ENCODE data around the gene NR1D2.

NR1D2 gene

DNA sequence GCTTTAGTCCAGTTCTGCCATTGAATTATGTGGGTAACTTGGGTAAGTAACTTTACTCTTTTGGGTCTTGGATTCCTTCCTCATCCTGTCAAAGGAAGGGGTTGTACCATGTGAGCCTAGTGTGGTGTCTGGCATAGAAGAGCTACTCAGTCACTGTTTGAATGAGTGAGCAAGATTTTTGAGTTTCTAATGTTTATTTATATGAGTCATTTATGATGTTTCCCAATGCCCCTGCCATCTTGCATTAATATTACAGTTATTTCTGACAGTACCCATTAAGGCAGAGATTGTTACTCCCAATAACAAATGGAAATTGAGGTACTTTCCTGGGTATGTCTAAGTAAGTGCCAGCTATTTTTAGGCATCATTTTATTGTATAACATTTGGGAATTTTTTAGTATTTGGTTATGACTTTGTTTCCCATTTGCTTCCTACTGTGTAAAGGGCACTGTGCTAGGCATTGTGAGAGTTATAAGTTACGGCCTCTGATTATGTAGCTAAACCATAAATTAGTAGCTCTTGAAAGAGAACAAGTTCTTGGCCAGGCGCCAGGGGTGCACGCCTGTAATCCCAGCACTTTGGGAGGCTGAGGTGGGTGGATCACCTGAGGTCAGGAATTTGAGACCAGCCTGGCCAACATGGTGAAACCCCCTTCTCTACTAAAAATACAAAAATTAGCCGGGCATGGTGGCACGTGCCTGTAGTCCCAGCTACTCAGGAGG, 23.5 kb downstream of the NR1D2 start:
- Histone ChIP-seq H3K4me2 (ENCODE audit: low read length) (peak overlapping the region; percentile 2), H3K27me3 (ENCODE audit: control insufficient read depth, insufficient read depth, low read length) (no peaks in the 10 kb centered on the region), H3K4me3 (ENCODE audit: low read length) (no peak overlapping the region), H3K9me3 (replicated peaks; ENCODE audit: low read length) (no peaks in the 10 kb centered on the region), H3K9ac (ENCODE audit: low read depth, low read length) (no peak overlapping the region), H3K36me3 (ENCODE audit: insufficient read depth, low read length) (peaks cover 3% of the 10 kb centered on the region), H3K4me1 (ENCODE audit: control insufficient read depth, insufficient read depth, low read length) (peaks cover 23% of the 10 kb centered on the region)

DNA sequence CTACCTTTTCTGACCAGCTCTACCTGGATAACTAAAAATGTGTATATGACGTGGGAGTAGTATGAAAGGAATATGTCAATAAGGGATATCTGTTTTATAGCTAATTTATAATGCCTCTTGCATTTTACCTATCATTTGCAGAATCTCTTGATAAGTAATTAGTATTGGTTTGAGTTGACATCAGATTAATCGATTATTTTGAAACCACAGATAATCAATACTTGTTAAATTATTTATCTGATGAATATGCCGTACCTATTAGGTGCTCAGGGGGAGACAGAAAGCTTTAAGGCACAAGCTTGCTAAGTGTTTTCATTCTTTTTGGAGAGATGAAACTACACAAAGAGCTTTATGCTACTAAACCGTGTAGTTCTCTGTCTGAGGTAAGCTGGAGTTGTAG, 24.3 kb downstream of the NR1D2 start:
- H3K36me3 ChIP-seq (ENCODE audit: insufficient read depth, low read length), result peaks cover 3% of the 10 kb centered on the region

DNA sequence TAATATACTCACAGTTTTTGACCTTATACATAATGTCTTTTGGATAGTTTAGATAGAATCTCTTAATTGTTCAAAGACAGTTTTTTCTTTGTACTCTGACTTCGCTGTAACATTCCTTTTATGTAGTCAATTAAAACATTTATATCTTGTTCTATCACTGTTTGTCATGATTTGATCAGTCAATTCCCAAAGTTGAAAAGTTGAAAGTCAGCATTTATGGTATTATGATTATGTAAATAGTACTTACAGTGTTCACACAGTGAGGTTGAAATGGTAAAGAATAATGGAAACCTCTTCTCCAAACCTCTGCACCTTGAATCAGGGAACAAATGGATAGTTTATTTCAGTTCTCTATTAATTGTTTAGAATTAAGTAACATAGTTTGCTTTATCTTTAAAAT, 26.6 kb downstream of the NR1D2 start:
- no peak overlapping the region for H3K4me2 ChIP-seq (ENCODE audit: low read length)
- peaks cover 13% of the 10 kb centered on the region for H3K4me1 ChIP-seq (ENCODE audit: control insufficient read depth, insufficient read depth, low read length)
- H3K27me3 ChIP-seq (ENCODE audit: control insufficient read depth, insufficient read depth, low read length), result no peaks in the 10 kb centered on the region
- no peak overlapping the region for H3K9ac ChIP-seq (ENCODE audit: low read depth, low read length)
- no peak overlapping the region for H3K4me3 ChIP-seq (ENCODE audit: low read length)
- H3K9me3 ChIP-seq (replicated peaks; ENCODE audit: low read length), result no peaks in the 10 kb centered on the region
- H3K36me3 ChIP-seq (ENCODE audit: insufficient read depth, low read length), result peaks cover 7% of the 10 kb centered on the region

More for the DNA sequence above, 24.3 kb downstream of the NR1D2 start:
- no peak overlapping the region for H3K9ac ChIP-seq (ENCODE audit: low read depth, low read length)
- no peaks in the 10 kb centered on the region for H3K9me3 ChIP-seq (replicated peaks; ENCODE audit: low read length)
- H3K27me3 ChIP-seq (ENCODE audit: control insufficient read depth, insufficient read depth, low read length), result no peaks in the 10 kb centered on the region
- no peak overlapping the region for H3K4me3 ChIP-seq (ENCODE audit: low read length)
- peaks cover 20% of the 10 kb centered on the region for H3K4me1 ChIP-seq (ENCODE audit: control insufficient read depth, insufficient read depth, low read length)
- no peak overlapping the region for H3K4me2 ChIP-seq (ENCODE audit: low read length)

DNA sequence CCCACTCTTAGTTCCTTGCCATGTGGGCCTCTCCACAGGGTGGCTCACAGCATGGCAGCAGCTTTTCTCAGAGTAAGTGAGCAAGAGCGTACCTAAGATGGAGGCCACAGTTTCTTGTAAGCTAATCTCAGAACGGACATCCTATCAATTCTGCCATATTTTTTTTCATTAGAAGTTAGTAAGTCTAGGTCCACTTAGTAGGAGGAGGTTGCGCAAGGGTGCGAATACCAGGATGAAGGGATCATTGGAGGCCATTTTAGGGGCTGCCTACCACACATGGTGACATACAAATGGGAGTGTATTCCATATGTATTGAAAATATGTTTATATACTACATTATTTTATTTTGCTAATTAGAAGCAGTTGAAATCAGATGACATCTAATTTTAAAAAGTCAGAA, 31.5 kb downstream of the NR1D2 start:
- Histone ChIP-seq H3K36me3 (ENCODE audit: insufficient read depth, low read length) (peaks cover 15% of the 10 kb centered on the region), H3K4me3 (ENCODE audit: low read length) (no peak overlapping the region), H3K4me1 (ENCODE audit: control insufficient read depth, insufficient read depth, low read length) (peaks cover 18% of the 10 kb centered on the region), H3K27me3 (ENCODE audit: control insufficient read depth, insufficient read depth, low read length) (no peaks in the 10 kb centered on the region), H3K4me2 (ENCODE audit: low read length) (no peak overlapping the region), H3K9me3 (replicated peaks; ENCODE audit: low read length) (no peaks in the 10 kb centered on the region), H3K9ac (ENCODE audit: low read depth, low read length) (no peak overlapping the region)

DNA sequence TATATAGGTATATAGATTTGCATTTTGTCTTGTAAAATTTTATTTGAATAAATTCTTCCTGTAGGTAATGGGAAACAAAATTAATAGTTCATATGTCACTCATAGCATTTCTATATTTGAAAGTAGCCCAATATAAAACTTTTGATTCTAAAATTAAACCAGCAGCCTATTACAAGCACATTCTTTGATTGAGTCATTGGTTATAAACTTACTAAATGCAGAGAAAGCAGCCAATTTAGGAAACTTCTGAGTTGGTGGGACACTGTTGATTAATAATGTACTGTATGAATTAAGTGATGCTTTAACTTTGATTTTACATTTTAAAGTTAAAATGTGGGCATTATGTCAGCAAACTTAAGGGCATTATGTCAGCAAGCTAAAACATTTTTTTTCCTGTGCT, 34.5 kb downstream of the NR1D2 start:
- peaks cover 18% of the 10 kb centered on the region for H3K4me1 ChIP-seq (ENCODE audit: control insufficient read depth, insufficient read depth, low read length)
- H3K36me3 ChIP-seq (ENCODE audit: insufficient read depth, low read length), result peaks cover 12% of the 10 kb centered on the region
- no peaks in the 10 kb centered on the region for H3K9me3 ChIP-seq (replicated peaks; ENCODE audit: low read length)
- no peak overlapping the region for H3K9ac ChIP-seq (ENCODE audit: low read depth, low read length)
- H3K4me3 ChIP-seq (ENCODE audit: low read length), result no peak overlapping the region
- H3K27me3 ChIP-seq (ENCODE audit: control insufficient read depth, insufficient read depth, low read length), result no peaks in the 10 kb centered on the region
- H3K4me2 ChIP-seq (ENCODE audit: low read length), result no peak overlapping the region

DNA sequence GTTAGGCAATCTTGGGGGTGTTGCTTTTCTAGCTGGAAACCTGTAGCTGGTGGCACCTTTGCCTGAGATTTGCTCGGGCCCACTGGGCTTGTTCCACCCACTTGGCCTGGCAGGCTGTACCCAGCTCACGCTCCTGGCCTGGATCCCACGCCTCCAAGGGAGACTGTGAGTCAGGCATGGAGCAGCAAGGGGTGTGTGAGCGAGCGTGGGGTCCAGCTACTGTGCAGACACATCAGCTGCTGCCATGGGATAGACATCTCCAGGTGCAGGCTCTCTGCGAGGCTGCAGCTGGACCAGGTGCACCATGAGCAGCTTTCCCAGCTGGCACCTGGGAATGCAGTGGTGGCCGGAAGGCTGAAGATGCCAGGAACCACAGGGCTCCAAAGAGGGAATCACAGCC, 36.0 kb downstream of the NR1D2 start:
- Histone ChIP-seq H3K4me2 (ENCODE audit: low read length) (no peak overlapping the region), H3K27me3 (ENCODE audit: control insufficient read depth, insufficient read depth, low read length) (no peaks in the 10 kb centered on the region), H3K9me3 (replicated peaks; ENCODE audit: low read length) (no peaks in the 10 kb centered on the region), H3K4me3 (ENCODE audit: low read length) (no peak overlapping the region), H3K4me1 (ENCODE audit: control insufficient read depth, insufficient read depth, low read length) (peaks cover 18% of the 10 kb centered on the region), H3K9ac (ENCODE audit: low read depth, low read length) (no peak overlapping the region), H3K36me3 (ENCODE audit: insufficient read depth, low read length) (peaks cover 10% of the 10 kb centered on the region)

DNA sequence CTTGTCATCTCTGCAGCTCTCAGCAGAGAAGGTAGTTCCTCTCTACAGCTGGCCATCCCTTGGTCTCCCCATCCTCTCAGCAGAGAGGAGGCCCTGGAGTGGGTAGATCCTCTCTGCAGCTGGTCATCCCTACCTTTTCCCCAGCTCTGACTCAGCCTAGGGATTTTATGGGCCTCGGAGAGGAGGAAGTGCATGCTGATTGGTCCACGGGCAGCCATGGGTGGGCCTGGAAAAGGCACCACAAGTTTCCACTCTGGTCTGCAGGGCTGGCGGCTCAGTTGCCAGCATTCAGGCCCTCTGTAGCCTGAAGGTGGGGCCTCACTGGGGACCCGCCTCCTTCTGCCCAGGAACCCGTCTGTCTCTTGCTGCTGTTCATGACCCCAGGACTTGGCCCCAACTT, 36.9 kb downstream of the NR1D2 start:
- H3K9me3 ChIP-seq (replicated peaks; ENCODE audit: low read length), result no peaks in the 10 kb centered on the region
- H3K27me3 ChIP-seq (ENCODE audit: control insufficient read depth, insufficient read depth, low read length), result no peaks in the 10 kb centered on the region
- H3K4me3 ChIP-seq (ENCODE audit: low read length), result no peak overlapping the region
- peaks cover 18% of the 10 kb centered on the region for H3K4me1 ChIP-seq (ENCODE audit: control insufficient read depth, insufficient read depth, low read length)
- peaks cover 8% of the 10 kb centered on the region for H3K36me3 ChIP-seq (ENCODE audit: insufficient read depth, low read length)
- no peak overlapping the region for H3K9ac ChIP-seq (ENCODE audit: low read depth, low read length)
- H3K4me2 ChIP-seq (ENCODE audit: low read length), result no peak overlapping the region

DNA sequence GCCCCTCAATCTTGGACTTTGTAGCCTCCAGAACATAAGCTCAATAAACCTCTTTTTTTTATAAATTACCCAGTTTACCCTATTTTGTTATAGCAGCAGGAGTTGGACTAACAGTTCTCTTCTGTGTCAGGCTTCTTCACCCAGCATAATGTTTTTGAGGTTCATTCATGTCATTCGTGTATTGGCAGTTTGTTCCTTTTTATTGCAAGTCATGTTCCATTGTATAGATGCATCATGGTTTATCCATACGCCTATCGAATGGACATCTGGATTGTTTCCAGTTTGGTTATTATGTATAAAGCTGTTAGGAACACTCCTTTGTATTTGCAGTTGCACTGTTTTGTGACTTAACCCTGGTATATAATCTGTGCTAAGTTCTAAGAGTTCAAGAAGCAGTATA, 39.8 kb downstream of the NR1D2 start:
- Histone ChIP-seq H3K27me3 (ENCODE audit: control insufficient read depth, insufficient read depth, low read length) (no peaks in the 10 kb centered on the region), H3K9ac (ENCODE audit: low read depth, low read length) (no peak overlapping the region), H3K9me3 (replicated peaks; ENCODE audit: low read length) (no peaks in the 10 kb centered on the region), H3K4me1 (ENCODE audit: control insufficient read depth, insufficient read depth, low read length) (peaks cover 9% of the 10 kb centered on the region), H3K36me3 (ENCODE audit: insufficient read depth, low read length) (no peaks in the 10 kb centered on the region), H3K4me2 (ENCODE audit: low read length) (no peak overlapping the region), H3K4me3 (ENCODE audit: low read length) (no peak overlapping the region)

DNA sequence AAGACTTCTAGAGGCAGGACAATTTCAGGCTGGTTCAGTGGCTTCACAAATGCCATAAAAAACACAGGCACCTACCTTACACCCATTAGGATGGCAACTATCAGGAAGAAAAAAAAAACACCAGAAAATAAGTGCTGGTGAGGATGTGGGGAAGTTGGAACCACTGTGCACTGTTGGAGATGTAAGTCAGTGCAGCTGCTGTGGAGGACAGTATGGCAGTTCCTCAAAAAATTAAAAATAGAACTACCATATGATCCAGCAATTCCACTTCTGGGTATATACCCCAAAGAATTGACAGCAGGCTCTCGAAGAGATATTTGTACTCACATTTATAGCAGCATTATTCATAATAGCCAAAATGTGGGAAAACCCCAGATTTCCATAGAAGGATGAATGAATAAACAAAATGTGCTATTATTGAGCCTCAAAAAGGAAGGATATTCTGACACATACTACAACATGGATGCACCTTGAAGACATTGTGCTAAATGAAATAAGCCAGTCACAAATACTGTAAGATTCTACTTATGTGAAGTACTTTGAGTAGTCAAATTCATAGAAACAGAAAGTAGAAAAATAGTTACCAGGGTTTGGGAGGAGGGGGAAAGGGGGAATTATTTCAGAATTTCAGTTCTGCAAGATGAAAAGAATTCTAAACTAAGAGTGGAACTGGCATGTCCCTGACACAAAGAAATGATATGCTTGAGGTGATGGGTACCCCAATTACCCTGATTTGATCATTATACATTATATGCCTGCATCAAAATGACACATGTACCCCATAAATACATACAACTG, 40.9 kb downstream of the NR1D2 start:
- H3K36me3 ChIP-seq (ENCODE audit: insufficient read depth, low read length), result no peaks in the 10 kb centered on the region
- peaks cover 4% of the 10 kb centered on the region for H3K4me1 ChIP-seq (ENCODE audit: control insufficient read depth, insufficient read depth, low read length)
- no peak overlapping the region for H3K9ac ChIP-seq (ENCODE audit: low read depth, low read length)
- H3K27me3 ChIP-seq (ENCODE audit: control insufficient read depth, insufficient read depth, low read length), result no peaks in the 10 kb centered on the region
- H3K4me2 ChIP-seq (ENCODE audit: low read length), result no peak overlapping the region
- H3K4me3 ChIP-seq (ENCODE audit: low read length), result no peak overlapping the region
- no peaks in the 10 kb centered on the region for H3K9me3 ChIP-seq (replicated peaks; ENCODE audit: low read length)

DNA sequence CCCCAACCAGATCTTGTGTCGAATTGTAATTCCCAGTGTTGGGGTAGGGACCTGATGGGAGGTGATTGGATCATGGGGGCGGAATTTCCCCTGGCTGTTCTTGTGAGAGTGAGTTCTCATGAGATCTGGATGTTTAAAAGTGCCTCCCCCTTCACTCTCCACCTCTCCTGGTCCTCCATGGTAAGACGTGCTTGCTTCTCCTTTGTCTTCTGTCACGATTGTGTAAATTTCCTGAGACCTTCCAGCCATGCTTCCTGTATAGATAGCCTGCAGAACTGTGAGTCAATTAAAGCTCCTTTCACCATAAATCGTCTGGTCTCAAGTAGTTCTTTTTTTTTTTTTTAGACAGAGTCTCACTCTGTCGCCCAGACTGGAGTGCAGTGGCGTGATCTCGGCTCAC, 42.3 kb downstream of the NR1D2 start:
- Histone ChIP-seq H3K4me3 (ENCODE audit: low read length) (no peak overlapping the region), H3K9me3 (replicated peaks; ENCODE audit: low read length) (no peaks in the 10 kb centered on the region), H3K27me3 (ENCODE audit: control insufficient read depth, insufficient read depth, low read length) (no peaks in the 10 kb centered on the region), H3K4me2 (ENCODE audit: low read length) (no peak overlapping the region), H3K4me1 (ENCODE audit: control insufficient read depth, insufficient read depth, low read length) (peaks cover 5% of the 10 kb centered on the region), H3K9ac (ENCODE audit: low read depth, low read length) (no peak overlapping the region), H3K36me3 (ENCODE audit: insufficient read depth, low read length) (no peaks in the 10 kb centered on the region)

DNA sequence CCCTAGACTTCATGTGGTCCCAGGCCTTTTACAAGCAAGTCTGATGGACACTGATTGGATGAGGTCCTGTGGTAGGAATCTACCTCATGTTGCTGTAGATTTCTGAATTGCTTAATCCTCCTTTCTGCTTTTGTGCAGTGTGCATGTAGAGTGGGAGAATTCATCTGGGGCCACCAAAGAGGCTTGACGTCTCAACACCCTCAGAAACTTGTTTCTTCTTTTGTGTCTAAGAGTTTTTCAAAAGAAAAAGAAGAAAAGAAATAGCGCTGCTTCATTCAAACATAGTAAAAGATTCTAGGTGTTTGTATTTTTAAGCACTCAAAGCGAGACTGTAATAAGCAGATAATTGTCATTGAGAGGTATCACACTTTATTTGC, 46.2 kb downstream of the NR1D2 start:
- no peaks in the 10 kb centered on the region for H3K27me3 ChIP-seq (ENCODE audit: control insufficient read depth, insufficient read depth, low read length)
- H3K9me3 ChIP-seq (replicated peaks; ENCODE audit: low read length), result no peaks in the 10 kb centered on the region
- no peaks in the 10 kb centered on the region for H3K36me3 ChIP-seq (ENCODE audit: insufficient read depth, low read length)
- H3K9ac ChIP-seq (ENCODE audit: low read depth, low read length), result no peak overlapping the region
- H3K4me1 ChIP-seq (ENCODE audit: control insufficient read depth, insufficient read depth, low read length), result peaks cover 9% of the 10 kb centered on the region
- no peak overlapping the region for H3K4me2 ChIP-seq (ENCODE audit: low read length)
- no peak overlapping the region for H3K4me3 ChIP-seq (ENCODE audit: low read length)
